ENCODE measurements around the gene NPHP4. TPM values are rescaled to one million over a fixed set of nuclear protein-coding genes. Genes with fewer than 3 reads are reported as not detected.

Gene NPHP4
- total RNA-seq, 1 experiment from 2014 or later = 20.0 TPM

- ChIA-PET POLR2A (no interaction called here), CTCF (no interaction called here), RAD21 (ENCODE audit: low non-redundant PET in 1 of 2, low total read pairs in 2 of 2, uncharacterized antibody in 2 of 2, unreplicated experiment in 2 of 2) (no interaction called here)
- Histone ChIP-seq H3K36me3 (ENCODE audit: control insufficient read depth in 1 of 2, insufficient read depth in 2 of 2, low read length in 2 of 2) (no peaks in the 10 kb centered on the region; a peak in 1 of 4 replicates), H3K79me2 (ENCODE audit: insufficient read depth, low read length) (no peaks in the 10 kb centered on the region), H3K27me3 (ENCODE audit: insufficient read depth, low read length) (no peaks in the 10 kb centered on the region), H3K9me2 (ENCODE audit: insufficient read depth) (no peaks in the 10 kb centered on the region), H3K4me1 (ENCODE audit: control insufficient read depth in 1 of 2, insufficient read depth in 2 of 2, low read length in 2 of 2) (no peaks in the 10 kb centered on the region), H3K9ac (ENCODE audit: low read length) (no peak overlapping the region), H3K9me3 (ENCODE audit: control insufficient read depth in 1 of 2, insufficient read depth in 1 of 2, low read depth in 1 of 2, low read length in 2 of 2) (no peaks in the 10 kb centered on the region), H3K4me2 (ENCODE audit: low read length) (no peak overlapping the region), H3K4me3 (replicated peaks in 1 of 2; ENCODE audit: low read depth in 1 of 2, low read length in 2 of 2) (no peak overlapping the region), H4K20me1 (ENCODE audit: insufficient read depth) (no peaks in the 10 kb centered on the region), H3K27ac (ENCODE audit: low read depth, low read length) (no peak overlapping the region), H2AFZ (ENCODE audit: low read depth, low read length, poor library complexity, severe bottlenecking) (no peak overlapping the region)
- DNase-seq (ENCODE audit: low read depth, low spot score) = no peak
- TF ChIP-seq YY1 (IDR thresholded peaks at IDR 0.05; ENCODE audit: extremely low read depth, insufficient replicate concordance, low read depth, low read length) (no peak), CBX3 (IDR thresholded peaks at IDR 0.05; ENCODE audit: low read depth) (no peak), MAX (IDR thresholded peaks at IDR 0.05) (no peak), POLR2AphosphoS5 (IDR thresholded peaks at IDR 0.05; ENCODE audit: low read depth, low read length) (no peak), EZH2 (IDR thresholded peaks at IDR 0.05) (no peak), JUND (IDR thresholded peaks at IDR 0.05) (no peak), CEBPB (IDR thresholded peaks at IDR 0.05; ENCODE audit: low read depth) (no peak), ZNF274 (IDR thresholded peaks at IDR 0.05; ENCODE audit: low read depth, low read length) (no peak), POLR2A (IDR thresholded peaks at IDR 0.05; ENCODE audit: borderline replicate concordance, extremely low read depth, insufficient read depth, insufficient read length) (no peak), SRF (IDR thresholded peaks at IDR 0.05; ENCODE audit: low read depth) (no peak), SIN3A (IDR thresholded peaks at IDR 0.05; ENCODE audit: low read depth) (no peak), FOSL1 (IDR thresholded peaks at IDR 0.05; ENCODE audit: low read depth) (no peak), ATF3 (IDR thresholded peaks at IDR 0.05) (no peak), EZH2phosphoT487 (IDR thresholded peaks at IDR 0.05; ENCODE audit: borderline replicate concordance) (no peak), ZFX (IDR thresholded peaks at IDR 0.05) (no peak)
- intact Hi-C loops (cut with micrococcal nuclease) = no loop called here
- BruUV-seq (replicated peaks) = no TSS peak
- ATAC-seq = no peak
Measured at GRCh38 chr1:5877683-5878530, 114.3 kb downstream of the NPHP4 start.
